GM18873 (cell line): ENCODE results near the gene ZCCHC12.
"Not testable (repeated sequence)": the region's sequence is repeated elsewhere in the genome, so short reads cannot be mapped to it uniquely, and the experiment has no call there.

Experiments
- ATAC-seq: cut with Tn5 transposase; IDR thresholded peaks from one replicate; pipeline ENCODE4 v1.9.1; 2021; ENCODE audit warnings: mild to moderate bottlenecking, moderate library complexity, moderate number of reproducible peaks; ENCODE audit not compliant: unreplicated experiment, low FRiP score

Gene ZCCHC12

DNA sequence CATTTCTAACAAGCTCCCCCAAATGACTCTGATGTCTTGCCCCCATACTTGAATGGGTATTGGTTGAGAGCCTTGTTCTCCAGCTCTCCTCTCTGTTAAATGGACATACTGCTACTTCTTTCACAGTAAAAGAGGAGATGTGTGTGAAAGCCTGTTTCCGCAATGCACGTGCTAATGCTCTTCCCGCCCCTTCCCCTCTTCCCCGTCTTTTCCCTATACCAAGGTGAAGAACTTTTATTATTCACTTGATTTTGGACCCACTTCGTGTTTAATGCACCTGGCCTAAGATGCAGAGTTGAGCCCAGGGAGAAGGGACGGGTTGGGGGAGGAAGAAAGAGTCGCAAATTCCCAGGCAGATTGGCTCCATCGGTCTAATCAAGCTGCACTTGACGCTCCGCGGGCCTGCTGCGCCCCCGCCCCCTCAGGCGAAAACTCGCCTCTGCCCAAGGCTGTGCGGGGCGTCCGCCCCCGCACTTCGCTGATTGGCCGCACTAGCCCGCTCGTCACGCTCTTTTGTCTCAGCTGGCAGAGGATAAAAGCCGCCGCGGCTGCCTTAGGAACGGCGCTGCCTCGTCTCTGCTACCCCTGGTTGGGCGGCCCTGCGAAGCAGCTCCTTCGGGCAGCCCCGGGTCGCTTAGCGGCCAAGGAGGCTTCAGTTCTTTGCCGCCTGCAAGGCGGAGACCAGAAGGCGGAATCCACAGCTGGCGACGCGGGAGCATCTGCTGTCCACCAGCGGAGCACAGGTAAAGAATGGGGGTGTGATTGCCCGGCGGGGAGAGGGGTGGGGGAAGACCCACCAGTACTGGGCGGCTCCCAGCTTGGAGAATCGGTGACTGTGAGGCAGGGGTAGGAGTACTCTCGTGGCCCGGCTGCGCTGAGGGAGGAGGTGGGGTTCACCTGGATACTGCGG lies at the start of gene ZCCHC12:
Gene ZCCHC12, plus strand, starts transcription at position 562 of the 910 bp plus-strand sequence. CDS start 1,421 bp downstream, outside the sequence.
- no peak for ATAC-seq

DNA sequence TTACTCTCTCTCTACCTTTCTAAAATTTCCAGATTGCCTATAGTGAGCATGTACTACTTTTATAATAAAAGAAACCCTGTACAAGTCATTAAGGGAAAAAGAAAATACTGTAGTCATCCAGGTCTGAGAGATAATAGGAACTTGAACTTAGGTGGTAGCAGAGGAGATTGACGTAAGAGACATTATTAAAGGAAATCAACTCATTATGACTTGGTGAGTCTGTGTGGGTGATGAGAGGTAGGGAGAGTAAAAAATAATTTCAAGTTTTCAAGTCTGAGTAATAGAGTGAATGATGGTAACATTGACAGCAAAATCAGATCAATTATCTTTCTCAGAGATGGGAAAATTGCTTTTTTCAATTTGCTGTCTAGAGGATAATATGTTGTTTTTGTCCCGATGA lies 44.0 kb upstream of the ZCCHC12 start:
- ATAC-seq: no peak

DNA sequence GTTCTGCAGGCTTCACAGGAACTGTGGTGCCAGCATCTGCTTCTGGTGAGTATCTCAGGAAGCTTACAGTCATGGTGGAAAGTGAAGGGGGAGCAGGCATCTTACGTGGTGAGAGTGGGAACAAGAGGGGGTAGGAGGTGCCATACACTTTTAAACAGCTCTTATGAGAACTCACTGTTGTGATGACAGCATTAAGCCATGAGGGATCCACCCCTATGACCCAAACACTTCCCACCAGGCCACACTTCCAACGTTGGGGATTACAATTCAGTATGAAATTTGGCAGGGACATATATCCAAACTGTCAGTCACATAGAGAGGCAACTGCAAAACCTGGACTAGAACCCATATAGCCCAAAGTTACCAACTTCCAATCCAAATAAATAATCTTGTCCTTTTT lies 43.1 kb upstream of the ZCCHC12 start:
- no peak for ATAC-seq

DNA sequence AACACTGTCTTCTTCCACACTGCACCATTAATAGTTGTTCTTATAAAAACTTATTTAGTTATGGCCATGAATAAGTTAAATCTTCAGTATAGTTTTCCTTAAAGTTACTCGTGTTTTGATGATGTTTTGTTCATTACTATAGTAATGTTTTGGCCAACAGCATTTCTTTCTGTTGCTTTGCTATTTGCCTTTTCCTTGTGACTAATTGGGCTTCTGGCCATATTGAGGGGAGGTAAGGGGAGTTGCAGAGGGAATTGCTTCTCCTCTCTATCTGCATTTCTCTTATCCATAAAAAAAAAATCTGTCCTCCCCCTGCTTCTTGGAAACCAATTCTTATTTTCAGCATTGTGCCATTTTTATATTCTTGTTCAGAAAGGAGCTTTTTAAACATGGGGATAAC lies 42.7 kb upstream of the ZCCHC12 start:
- no peak for ATAC-seq

DNA sequence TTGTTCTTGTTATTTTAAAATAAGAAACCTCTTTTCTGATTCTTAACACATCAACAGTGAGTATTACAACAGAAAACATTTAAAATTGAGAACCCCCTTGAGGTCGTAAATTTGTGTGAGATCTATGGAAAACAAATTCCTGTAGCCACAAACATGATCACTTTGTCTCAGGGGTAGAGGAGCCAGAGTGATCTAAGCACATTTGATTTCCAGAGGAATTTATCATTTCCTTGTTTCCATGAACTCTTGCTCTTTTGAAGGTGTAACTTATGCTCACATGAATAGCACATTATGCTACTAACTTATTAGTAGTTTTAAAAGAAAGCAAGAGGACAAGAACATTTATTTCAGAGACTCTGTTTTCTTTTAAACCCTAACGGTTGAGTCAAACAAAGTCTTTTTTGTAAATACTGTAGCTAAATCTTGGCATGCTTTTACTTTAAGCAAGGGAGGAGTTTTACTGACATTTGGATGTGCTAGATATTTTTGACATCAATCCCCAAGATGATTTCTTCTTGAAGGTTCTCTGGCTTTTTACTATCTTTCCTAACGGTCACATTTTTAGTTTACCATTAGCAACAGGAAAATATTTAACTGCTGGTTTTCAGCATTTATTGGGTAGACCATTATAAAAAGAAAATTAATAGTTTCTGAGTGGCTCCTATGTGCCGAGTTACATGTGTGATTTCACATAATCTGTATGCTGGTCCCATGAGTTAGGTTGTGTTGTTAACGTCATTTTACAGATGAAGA lies 27.9 kb upstream of the ZCCHC12 start:
- no peak for ATAC-seq

GRCh38 chrX:118802857-118803256 lies 20.8 kb upstream of the ZCCHC12 start:
- no peak for ATAC-seq

GRCh38 chrX:118807151-118808017 lies 16.2 kb upstream of the ZCCHC12 start:
- ATAC-seq: no peak

DNA sequence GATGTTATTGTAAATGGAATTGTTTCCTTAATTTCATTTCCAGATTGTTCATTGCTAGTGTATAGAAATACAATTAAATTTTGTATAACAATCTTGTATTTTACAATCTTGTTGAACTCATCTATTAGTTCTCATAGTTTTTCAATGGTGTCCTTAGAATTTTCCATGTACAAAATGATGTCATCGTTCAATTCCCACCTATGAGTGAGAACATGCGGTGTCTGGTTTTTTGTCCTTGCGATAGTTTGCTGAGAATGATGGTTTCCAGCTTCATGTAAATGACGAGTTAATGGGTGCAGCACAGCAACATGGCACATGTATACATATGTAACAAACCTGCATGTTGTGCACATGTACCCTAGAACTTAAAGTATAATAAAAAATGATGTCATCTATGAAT lies 6.4 kb upstream of the ZCCHC12 start:
- not testable (repeated sequence) for ATAC-seq

DNA sequence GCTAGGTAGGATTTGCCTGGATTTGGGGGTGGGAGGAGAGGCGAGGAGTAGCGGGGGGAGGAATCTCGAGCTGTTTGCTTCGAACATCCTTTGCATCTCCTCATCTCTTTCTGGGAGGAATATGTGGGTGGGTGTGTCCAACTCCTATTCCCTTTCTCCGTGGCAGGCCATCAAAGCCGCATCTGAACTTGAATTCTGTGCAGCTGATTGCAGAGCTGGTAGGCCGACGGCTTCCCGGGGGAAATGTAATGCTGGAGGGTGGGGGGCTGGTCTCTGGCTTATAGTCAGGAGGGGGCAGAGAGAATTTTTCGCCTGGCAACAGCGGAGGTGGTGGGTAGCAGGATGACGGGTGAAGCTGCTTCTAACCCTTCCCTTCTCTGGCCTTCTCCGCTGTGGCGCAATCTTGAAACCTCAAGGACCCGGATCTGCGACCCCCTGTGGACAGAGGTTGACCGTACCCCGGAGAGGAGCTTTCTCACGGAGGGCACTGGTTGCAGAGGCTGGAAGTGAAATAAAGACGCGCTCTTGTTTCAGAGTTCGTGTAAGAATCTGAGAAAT lies 628 bp downstream of the ZCCHC12 start:
- no peak for ATAC-seq

DNA sequence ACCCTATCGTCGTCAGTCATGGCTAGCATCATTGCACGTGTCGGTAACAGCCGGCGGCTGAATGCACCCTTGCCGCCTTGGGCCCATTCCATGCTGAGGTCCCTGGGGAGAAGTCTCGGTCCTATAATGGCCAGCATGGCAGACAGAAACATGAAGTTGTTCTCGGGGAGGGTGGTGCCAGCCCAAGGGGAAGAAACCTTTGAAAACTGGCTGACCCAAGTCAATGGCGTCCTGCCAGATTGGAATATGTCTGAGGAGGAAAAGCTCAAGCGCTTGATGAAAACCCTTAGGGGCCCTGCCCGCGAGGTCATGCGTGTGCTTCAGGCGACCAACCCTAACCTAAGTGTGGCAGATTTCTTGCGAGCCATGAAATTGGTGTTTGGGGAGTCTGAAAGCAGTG lies 1.6 kb downstream of the ZCCHC12 start:
- no peak for ATAC-seq

GRCh38 chrX:118839334-118839958 lies 15.8 kb downstream of the ZCCHC12 start:
- peak; percentile 60 for ATAC-seq

- ATAC-seq: no peak
Observed at GRCh38 chrX:118847676-118848075, 24.1 kb downstream of the ZCCHC12 start.

- no peak for ATAC-seq
Observed at GRCh38 chrX:118853596-118853995, 30.0 kb downstream of the ZCCHC12 start.

- ATAC-seq: no peak
Observed at GRCh38 chrX:118855681-118856310, 32.2 kb downstream of the ZCCHC12 start.

- ATAC-seq: no peak
Observed at GRCh38 chrX:118857006-118857405, 33.4 kb downstream of the ZCCHC12 start.

DNA sequence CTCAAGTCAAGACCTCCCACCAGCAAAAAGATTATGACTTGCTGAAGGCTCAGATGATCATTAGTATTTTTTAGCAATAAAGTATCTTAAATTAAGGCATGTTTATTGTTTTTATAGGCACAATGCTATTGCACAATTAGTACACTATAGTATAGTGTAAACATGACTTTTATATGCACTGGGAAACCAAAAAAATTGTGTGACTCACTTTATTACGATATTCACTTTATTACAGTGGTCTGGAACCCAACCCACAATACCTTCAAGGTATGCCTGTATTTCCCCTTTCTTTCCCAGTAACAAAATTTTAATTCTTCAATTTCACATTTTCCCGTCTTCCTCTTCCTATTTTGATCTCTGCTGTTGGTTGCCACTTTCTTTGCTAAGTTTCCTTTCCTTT lies 37.7 kb downstream of the ZCCHC12 start:
- ATAC-seq: no peak

- ATAC-seq: no peak
Observed at GRCh38 chrX:118862091-118862490, 38.5 kb downstream of the ZCCHC12 start.

- ATAC-seq: no peak
Observed at GRCh38 chrX:118862979-118863378, 39.4 kb downstream of the ZCCHC12 start.

DNA sequence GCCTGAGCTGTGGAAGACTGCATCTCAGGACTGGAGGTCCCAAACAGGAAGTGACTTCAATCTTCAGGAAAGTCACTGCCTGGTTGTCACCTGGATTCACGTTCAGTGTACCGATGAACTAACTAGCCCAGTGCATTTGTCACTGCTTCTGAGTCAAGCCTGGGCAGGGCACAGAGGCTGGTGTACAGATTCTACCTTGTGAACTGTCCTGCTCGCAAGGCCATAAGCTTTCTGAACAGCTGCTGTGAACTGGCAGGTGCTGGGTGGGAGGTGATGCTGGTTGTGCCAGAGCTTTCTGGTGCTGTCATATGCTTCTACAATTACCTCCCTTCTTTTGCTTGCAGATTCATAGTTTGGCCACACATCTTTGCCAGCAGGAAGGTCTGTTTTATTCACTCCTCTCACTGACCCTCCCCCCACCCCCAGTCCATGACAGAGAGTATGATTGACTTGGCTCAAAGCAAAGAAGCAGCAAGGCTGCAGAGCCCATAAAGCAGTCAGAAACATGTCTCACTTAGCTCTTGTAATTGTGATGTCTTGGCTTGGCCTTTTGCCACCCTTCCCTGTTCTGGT lies 40.5 kb downstream of the ZCCHC12 start:
- ATAC-seq: no peak
